ENCODE data around the gene PFN4.

DNA sequence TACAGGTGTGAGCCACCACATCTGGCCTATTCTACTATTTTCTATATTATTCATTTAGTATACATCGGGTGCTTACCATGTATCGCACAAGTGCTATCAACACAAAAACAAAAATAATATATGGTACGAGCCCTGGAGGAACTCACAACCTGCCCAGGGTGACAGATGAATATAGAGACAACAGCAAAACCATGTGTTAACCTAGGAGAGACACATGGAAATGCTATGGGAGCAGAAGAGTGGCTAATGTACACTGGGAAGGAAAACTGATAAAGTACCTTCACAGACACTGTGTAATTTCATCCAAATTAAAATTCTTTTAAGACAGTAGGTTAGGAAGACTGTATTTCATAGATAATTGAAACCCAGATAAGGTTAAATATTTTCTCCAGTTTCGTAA is 50.9 kb downstream of the PFN4 start:
- TF ChIP-seq, protein P1, sequence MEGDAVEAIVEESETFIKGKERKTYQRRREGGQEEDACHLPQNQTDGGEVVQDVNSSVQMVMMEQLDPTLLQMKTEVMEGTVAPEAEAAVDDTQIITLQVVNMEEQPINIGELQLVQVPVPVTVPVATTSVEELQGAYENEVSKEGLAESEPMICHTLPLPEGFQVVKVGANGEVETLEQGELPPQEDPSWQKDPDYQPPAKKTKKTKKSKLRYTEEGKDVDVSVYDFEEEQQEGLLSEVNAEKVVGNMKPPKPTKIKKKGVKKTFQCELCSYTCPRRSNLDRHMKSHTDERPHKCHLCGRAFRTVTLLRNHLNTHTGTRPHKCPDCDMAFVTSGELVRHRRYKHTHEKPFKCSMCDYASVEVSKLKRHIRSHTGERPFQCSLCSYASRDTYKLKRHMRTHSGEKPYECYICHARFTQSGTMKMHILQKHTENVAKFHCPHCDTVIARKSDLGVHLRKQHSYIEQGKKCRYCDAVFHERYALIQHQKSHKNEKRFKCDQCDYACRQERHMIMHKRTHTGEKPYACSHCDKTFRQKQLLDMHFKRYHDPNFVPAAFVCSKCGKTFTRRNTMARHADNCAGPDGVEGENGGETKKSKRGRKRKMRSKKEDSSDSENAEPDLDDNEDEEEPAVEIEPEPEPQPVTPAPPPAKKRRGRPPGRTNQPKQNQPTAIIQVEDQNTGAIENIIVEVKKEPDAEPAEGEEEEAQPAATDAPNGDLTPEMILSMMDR (IDR thresholded peaks at IDR 0.05 in 8 of 11, conservative IDR thresholded peaks at IDR 0.05 in 3 of 11) = no peak
- TF ChIP-seq POLR2A (IDR thresholded peaks at IDR 0.05) (no peak), POLR2AphosphoS5 (IDR thresholded peaks at IDR 0.05) (no peak)

Data from spleen (tissue), 7 donors.